WTC11 (cell line): ENCODE measurements around the gene DHX38.

Experiments
- CREB1 ChIP-seq: sonication (generic); formaldehyde crosslinking; IDR thresholded peaks from 2 replicates; pipeline ENCODE4 v1.8.0; 2023; ENCODE audit warnings: mild to moderate bottlenecking, missing genetic modification reagents
- CREM ChIP-seq: sonication (generic); formaldehyde crosslinking; IDR thresholded peaks from 2 replicates; pipeline ENCODE4 v1.8.1; 2022; ENCODE audit warnings: mild to moderate bottlenecking, missing genetic modification reagents, moderate library complexity
- E2F5 ChIP-seq: sonication (generic); formaldehyde crosslinking; IDR thresholded peaks from 2 replicates; pipeline ENCODE4 v1.8.1; 2022; ENCODE audit warnings: mild to moderate bottlenecking, moderate library complexity, missing genetic modification reagents
- FOXJ3 ChIP-seq: sonication (generic); formaldehyde crosslinking; IDR thresholded peaks from 2 replicates; pipeline ENCODE4 v1.9.0; 2021; ENCODE audit warnings: missing genetic modification reagents, mild to moderate bottlenecking, borderline replicate concordance
- JUN ChIP-seq: sonication (generic); formaldehyde crosslinking; IDR thresholded peaks from 2 replicates; pipeline ENCODE4 v1.8.0; 2023; ENCODE audit warnings: mild to moderate bottlenecking, missing genetic modification reagents
- NR3C1 ChIP-seq: sonication (generic); formaldehyde crosslinking; conservative IDR thresholded peaks from 2 replicates; pipeline ENCODE4 v1.8.1; 2023; ENCODE audit warnings: low read depth, mild to moderate bottlenecking, missing genetic modification reagents
- RORB ChIP-seq: fragments of 250-450 bp; sonication (Bioruptor Pico); IDR thresholded peaks from 2 replicates; pipeline ENCODE4 v1.9.0; 2021; ENCODE audit warnings: mild to moderate bottlenecking
- SOX15 ChIP-seq: fragments of 250-450 bp; sonication (Bioruptor Pico); IDR thresholded peaks from 2 replicates; pipeline ENCODE4 v1.9.0; 2021; ENCODE audit warnings: mild to moderate bottlenecking
- ZBTB21 ChIP-seq: sonication (generic); formaldehyde crosslinking; IDR thresholded peaks from 2 replicates; pipeline ENCODE4 v1.8.1; 2023; ENCODE audit warnings: mild to moderate bottlenecking, missing genetic modification reagents, borderline replicate concordance
- ZBTB43 ChIP-seq: sonication (generic); formaldehyde crosslinking; IDR thresholded peaks from 2 replicates; pipeline ENCODE4 v1.8.1; 2023; ENCODE audit warnings: mild to moderate bottlenecking, missing genetic modification reagents
- ZNF138 ChIP-seq: sonication (generic); formaldehyde crosslinking; conservative IDR thresholded peaks from 2 replicates; pipeline ENCODE4 v1.8.1; 2022; ENCODE audit warnings: mild to moderate bottlenecking, moderate library complexity, missing genetic modification reagents
- TF ChIP-seq, protein P1 (sequence below): fragments of 200-600 bp; IDR thresholded peaks from 2 replicates; pipeline ENCODE4 v1.8.0; 2022; ENCODE audit warnings: antibody characterized with exemption
- TF ChIP-seq, protein P2 (sequence below): sonication (generic); formaldehyde crosslinking; IDR thresholded peaks from 2 replicates; pipeline ENCODE4 v1.8.0; 2022; ENCODE audit warnings: mild to moderate bottlenecking, missing genetic modification reagents
- TF ChIP-seq, protein P3 (sequence below): fragments of 250-450 bp; sonication (Bioruptor Pico); IDR thresholded peaks from 2 replicates; pipeline ENCODE4 v1.9.0; 2021; ENCODE audit warnings: mild to moderate bottlenecking, borderline replicate concordance

DNA sequence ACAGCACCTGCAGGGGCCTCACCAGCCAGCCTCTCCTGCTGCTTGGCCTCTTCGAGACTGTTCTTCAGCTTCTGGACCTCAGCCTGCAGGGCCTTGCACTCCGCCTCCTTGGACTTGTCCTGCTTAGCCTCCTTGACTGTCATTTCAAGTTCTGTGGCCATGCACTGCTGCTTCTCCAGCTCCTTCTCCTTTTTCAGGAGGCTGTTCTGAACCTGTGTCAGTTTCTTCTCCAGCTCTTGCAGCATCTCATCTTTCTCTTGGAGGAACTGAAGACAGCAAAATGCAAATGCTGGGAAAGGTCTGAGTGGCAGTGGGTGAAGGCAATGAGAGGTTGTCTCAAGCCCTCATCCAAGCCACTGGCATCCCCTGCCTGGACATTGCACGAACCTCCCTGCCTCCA is 39.1 kb downstream of the DHX38 start:
- TF ChIP-seq, protein P1, sequence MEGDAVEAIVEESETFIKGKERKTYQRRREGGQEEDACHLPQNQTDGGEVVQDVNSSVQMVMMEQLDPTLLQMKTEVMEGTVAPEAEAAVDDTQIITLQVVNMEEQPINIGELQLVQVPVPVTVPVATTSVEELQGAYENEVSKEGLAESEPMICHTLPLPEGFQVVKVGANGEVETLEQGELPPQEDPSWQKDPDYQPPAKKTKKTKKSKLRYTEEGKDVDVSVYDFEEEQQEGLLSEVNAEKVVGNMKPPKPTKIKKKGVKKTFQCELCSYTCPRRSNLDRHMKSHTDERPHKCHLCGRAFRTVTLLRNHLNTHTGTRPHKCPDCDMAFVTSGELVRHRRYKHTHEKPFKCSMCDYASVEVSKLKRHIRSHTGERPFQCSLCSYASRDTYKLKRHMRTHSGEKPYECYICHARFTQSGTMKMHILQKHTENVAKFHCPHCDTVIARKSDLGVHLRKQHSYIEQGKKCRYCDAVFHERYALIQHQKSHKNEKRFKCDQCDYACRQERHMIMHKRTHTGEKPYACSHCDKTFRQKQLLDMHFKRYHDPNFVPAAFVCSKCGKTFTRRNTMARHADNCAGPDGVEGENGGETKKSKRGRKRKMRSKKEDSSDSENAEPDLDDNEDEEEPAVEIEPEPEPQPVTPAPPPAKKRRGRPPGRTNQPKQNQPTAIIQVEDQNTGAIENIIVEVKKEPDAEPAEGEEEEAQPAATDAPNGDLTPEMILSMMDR = no peak
- TF ChIP-seq ZBTB21 (CRISPR knock-in tag) (no peak), NR3C1 (no peak), JUN (no peak), FOXJ3 (CRISPR knock-in tag) (no peak), ZBTB43 (CRISPR knock-in tag) (no peak), RORB (CRISPR knock-in tag) (no peak), CREM (CRISPR knock-in tag) (no peak), E2F5 (CRISPR knock-in tag) (no peak), CREB1 (CRISPR knock-in tag) (no peak), SOX15 (CRISPR knock-in tag) (no peak), ZNF138 (CRISPR knock-in tag) (no peak)
- TF ChIP-seq, protein P2, sequence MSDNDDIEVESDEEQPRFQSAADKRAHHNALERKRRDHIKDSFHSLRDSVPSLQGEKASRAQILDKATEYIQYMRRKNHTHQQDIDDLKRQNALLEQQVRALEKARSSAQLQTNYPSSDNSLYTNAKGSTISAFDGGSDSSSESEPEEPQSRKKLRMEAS (CRISPR knock-in tag) = no peak
- TF ChIP-seq, protein P3, sequence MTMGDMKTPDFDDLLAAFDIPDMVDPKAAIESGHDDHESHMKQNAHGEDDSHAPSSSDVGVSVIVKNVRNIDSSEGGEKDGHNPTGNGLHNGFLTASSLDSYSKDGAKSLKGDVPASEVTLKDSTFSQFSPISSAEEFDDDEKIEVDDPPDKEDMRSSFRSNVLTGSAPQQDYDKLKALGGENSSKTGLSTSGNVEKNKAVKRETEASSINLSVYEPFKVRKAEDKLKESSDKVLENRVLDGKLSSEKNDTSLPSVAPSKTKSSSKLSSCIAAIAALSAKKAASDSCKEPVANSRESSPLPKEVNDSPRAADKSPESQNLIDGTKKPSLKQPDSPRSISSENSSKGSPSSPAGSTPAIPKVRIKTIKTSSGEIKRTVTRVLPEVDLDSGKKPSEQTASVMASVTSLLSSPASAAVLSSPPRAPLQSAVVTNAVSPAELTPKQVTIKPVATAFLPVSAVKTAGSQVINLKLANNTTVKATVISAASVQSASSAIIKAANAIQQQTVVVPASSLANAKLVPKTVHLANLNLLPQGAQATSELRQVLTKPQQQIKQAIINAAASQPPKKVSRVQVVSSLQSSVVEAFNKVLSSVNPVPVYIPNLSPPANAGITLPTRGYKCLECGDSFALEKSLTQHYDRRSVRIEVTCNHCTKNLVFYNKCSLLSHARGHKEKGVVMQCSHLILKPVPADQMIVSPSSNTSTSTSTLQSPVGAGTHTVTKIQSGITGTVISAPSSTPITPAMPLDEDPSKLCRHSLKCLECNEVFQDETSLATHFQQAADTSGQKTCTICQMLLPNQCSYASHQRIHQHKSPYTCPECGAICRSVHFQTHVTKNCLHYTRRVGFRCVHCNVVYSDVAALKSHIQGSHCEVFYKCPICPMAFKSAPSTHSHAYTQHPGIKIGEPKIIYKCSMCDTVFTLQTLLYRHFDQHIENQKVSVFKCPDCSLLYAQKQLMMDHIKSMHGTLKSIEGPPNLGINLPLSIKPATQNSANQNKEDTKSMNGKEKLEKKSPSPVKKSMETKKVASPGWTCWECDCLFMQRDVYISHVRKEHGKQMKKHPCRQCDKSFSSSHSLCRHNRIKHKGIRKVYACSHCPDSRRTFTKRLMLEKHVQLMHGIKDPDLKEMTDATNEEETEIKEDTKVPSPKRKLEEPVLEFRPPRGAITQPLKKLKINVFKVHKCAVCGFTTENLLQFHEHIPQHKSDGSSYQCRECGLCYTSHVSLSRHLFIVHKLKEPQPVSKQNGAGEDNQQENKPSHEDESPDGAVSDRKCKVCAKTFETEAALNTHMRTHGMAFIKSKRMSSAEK (CRISPR knock-in tag) = no peak
